NCI-H460 (cell line): ENCODE measurements around the gene RAB3GAP1. TPM values are rescaled to one million over a fixed set of nuclear protein-coding genes. Genes with fewer than 3 reads are reported as not detected.
A peak's percentile ranks its signal among the peaks of the same experiment; 100 is the strongest.
"Not testable (repeated sequence)": the region's sequence is repeated elsewhere in the genome, so short reads cannot be mapped to it uniquely, and the experiment has no call there.

Experiments used
- DNase-seq: peaks from one replicate; pipeline ENCODE4 v3.0.0-alpha.2; 2016; ENCODE audit warnings: low read depth; ENCODE audit errors: extremely low read depth
- total RNA-seq: library from RNA; depleted of rRNA; stranded (reverse); fragments of >200 nt; shearing (Covaris generic); gene quantifications from 2 replicates; pipeline ENCODE4 v1.2.3, GENCODE V29; 2014

The RAB3GAP1 gene
- total RNA-seq, 1 experiment from 2014 or later, result 58.8 TPM

DNA sequence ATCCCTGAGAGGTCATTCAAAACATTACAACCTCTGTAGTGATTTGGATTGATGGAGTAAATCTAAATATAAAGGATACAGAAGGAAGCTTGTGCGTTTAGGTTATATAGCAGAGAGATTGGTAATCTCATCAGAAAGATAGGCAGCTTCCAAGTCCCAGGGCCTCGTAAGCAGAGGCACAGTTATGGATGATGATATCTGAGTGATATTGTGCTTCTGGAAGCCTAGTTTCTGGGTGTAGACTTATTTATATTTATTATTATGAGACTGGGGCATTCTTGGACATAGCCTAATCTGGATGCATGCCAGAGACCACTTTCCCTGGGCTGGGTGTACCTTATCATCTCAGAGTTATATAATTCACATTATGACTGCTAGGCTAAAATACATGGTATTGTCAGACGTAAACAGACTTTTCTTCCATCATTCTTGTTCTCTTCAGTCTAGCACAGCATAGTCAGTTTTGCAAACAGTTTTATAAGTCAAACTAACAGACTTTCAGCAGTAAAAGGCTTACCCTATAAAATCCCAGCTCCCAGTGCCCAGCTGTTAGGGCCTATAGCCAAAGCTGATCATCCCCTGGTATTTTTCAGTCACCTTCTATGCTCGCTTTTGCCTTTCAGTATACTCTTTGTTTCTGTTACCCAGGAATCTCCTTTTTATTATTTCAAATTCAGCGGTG lies 47.9 kb downstream of the RAB3GAP1 start:
- no peak for DNase-seq

DNA sequence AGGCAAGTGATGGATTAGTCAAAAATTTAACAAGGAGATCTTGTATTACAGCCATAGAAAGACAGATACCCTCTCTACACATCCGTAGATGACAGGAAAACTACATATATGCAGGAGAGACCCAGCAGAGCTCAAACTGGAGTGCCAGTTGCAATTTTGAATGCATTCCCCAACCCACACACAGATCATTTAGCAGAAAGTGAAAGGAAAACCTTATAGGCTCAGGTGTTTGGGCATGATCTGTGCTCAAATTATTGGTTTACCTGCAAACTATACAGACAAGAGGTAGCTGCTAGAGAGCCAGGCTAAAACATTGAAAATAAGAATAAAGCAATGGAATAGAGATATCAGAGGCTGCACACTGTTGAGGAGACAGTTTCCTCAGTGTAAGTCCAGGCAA lies 51.8 kb downstream of the RAB3GAP1 start:
- DNase-seq, result no peak

DNA sequence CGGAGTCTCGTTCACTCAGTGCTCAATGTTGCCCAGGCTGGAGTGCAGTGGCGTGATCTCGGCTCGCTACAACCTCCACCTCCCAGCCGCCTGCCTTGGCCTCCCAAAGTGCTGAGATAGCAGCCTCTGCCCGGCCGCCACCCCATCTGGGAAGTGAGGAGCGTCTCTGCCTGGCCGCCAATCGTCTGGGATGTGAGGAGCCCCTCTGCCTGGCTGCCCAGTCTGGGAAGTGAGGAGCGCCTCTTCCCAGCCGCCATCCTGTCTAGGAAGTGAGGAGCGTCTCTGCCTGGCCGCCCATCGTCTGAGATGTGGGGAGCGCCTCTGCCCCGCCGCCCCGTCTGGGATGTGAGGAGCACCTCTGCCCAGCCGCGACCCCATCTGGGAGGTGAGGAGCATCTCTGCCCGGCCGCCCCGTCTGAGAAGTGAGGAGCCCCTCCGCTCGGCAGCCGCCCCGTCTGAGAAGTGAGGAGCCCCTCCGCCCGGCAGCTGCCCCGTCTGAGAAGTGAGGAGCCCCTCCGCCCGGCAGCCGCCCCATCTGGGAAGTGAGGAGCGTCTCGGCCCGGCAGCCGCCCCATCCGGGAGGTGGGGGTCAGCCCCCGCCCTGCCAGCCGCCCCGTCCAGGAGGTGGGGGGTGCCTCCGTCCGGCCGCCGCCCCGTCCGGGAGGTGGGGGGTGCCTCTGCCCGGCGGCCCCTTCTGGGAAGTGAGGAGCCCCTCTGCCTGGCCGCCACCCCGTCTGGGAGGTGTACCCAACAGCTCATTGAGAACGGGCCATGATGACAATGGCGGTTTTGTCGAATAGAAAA lies 53.6 kb downstream of the RAB3GAP1 start:
- not testable (repeated sequence) for DNase-seq

DNA sequence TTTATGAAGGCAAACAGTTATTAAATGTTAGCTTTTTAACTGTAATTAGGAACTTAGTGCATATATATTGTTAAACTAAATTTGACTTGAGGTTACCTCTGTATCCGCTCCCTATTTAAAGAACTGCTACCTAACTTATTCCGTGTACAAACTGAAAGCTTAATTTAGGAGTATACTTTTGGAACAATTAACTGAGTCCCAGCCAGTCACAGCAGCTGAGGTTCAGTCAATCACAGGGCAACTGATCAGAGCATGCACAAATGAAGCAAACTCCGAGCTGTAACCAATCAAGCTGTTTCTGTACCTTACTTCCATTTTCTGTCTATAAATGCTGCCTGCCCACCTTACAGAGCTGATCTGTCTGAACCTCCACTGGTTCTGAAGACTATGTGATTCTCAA lies 61.2 kb downstream of the RAB3GAP1 start:
- no peak for DNase-seq

DNA sequence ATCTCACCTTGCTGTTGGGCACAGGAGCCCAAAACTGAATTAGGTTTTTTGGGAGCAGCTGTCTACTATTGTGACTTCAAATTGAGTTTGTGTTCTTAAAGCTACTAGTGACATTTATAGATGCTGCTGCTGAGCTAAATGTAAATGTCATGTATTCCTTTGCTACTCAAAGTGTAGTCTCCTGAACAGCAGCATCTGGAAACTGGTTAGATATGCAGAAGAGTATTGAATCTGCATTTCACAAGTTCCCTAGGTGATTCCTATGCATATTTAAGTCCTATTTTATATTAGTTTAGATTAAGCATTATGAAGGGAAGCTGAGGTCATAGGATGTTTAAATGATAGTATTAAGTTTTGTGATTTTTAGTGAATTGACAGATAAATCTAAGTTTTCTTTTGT lies 67.5 kb downstream of the RAB3GAP1 start:
- DNase-seq, result no peak

DNA sequence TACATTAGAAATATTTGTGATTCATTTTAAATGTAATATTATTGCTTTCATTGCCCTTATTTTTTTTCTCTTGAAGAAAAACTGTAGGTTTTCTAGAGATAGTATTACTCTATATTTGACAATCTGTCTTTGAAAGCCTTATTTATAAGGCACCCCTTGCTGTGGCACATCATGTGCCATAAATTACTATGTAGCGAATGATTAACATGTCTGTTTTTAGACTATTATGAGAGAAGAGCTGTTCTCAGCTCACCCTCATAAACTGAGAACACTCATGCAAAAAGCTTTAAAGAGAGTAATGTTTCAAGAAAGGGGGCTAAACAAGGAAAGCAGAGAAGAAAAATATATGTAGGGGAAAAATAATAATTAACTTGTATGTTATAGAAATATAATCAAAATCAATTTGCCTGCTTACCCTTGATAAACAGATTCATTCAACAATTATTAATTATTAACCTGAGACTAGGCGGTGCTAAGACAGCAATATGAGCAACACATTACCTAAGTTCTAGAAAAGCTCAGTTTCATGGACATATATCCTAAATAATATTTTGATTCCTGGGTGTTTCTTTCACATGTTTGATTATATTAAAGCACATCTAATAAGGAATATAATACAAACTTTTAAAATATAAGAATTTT lies 69.0 kb downstream of the RAB3GAP1 start:
- DNase-seq, result no peak

DNA sequence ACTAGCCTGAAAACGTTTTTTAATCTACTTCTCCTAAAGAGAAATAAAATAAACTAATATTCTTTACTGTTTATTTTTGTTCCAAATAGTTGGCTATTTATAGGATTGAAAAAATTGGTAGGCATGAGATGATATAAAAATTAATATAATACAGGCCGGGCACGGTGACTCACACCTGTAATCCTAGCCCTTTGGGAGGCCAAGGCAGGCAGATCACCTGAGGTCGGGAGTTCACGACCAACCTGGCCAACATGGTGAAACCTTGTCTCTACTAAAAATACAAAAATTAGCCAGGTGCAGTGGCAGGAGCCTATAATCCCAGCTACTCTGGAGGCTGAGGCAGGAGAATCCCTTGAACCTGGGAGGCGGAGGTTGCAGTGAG lies 69.6 kb downstream of the RAB3GAP1 start:
- not testable (repeated sequence) for DNase-seq

DNA sequence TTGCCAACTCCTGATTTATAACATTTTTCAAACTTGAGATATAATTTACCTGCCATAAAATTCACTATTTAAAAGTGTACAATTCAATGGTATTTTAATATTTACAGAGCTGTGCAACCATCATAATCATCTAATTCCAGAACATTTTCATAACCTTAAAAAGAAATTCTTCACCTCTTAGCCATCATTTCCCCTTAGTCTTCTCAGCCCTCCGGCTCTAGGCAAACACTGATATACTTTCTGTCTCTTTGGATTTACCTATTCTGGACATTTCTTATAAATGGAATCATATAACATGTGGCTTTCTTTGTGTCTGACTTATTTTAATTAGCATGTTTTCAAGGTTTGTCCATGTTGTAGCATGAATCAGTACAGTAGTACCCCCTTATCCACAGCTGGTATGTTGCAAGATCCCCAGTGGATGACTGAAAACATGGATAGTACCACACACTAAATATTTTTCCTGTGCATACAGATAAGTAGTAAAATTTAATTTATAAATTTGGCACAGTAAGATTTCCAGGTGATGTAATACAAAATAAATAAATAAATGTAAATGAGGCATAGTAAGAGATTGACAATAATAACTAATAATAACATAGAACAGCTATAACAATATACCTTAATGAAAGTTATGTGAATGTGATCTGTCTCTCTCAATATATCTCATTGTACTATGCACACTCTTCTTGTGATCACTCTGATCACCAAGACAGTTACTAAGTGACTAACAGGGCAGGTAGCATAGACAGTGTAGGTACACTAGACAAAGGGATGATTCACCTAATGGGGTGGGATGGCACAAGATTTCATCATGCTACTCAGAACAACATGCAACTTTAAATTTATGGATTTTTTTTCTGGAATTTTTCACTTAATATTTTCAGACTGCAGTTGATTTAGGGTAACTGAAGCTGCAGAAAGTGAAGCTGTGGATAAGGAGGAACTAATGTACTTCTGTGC lies 73.1 kb downstream of the RAB3GAP1 start:
- peak; percentile 2 for DNase-seq

DNA sequence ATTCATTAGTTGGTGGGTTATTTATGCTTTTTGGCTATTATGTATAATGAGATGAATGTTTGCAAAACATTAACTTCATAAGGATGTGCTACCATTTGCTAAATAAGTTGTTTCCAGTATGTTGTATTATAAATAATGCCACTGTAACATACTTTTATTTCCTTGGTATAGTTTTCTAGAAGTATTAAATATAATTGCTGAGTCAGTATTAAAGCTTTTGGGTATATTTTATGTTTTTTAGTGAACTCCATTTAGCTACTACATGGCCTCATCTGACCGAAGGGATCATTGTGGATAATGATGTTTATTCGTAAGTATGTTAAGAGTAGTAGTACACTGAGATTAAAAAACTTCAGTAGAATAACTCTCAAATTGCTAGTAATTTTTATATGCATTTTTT lies 73.8 kb downstream of the RAB3GAP1 start:
- DNase-seq, result no peak

DNA sequence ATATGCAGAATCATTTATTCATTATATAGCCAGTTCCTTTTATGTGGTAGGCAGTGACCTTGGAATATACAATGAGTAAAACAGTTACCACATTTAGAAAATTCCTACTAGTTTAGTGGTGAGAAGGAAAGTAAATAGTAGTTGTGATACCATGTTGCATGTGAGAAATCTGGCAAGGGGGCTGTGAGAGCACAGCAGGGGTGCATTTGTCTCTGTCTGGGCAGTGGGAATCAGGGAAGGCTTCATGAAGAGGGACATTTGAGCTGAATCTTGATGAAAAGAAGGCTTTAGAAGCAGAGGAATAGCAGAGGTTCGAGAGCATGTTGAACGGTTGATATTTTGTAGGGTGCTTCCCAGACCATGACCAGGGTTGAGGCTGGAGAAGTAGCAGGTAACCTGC lies 78.7 kb downstream of the RAB3GAP1 start:
- DNase-seq, result no peak

DNA sequence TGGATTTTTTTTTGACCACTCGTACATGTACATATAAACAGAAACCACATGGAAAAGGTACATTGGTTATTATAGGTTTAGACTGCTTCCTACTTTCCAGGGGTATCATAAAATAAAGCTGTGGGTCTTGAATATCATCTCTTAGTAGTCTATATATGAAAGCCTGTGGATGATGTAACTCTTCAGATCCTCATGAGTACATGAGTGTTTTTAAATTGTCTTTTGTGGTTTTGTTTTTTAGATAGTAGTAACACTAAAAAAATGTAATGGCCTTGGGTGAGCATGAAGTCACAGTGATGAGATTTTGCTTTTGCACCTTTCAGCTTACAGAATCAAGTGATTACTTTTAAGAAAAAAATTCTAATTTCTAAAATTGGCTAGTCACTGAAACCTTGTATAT lies 80.2 kb downstream of the RAB3GAP1 start:
- DNase-seq, result no peak

DNA sequence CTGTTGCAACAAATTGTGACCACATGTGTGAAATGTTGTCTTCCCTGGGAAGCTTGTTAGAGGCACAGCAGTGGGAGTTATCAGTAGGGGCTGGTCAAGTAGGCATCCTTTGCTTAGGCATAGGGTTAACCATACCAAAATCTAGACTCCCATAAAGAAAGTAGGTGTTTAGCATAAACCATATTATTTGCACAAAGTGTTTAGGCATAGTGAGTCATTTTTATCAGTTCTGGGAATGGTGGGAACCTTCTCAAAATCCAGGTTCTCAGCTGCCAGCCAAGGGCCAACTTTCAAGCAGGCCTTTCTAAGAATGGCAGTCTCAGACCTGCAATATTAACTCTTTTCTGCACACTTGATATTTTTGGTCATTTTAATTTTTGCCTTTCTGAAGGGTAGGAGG lies 88.5 kb downstream of the RAB3GAP1 start:
- no peak for DNase-seq

DNA sequence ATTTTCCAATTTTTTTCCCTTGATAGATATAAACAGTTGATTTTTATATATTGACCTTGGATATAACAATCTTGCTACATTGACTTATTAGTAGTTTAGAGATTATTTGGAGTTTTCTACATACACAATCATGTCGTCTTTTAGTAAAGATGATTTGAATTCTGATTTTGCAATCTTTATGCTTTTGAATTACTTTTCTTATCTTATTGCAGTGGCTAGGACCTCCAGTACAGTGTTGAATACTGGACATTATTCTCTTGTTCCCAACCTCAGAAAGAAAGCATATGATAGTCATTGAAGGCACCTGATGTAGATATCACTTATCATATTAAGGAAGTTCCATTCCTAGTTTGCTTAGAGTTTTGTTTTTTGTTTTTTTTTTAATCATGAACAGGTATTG lies 90.2 kb downstream of the RAB3GAP1 start:
- DNase-seq, result no peak

DNA sequence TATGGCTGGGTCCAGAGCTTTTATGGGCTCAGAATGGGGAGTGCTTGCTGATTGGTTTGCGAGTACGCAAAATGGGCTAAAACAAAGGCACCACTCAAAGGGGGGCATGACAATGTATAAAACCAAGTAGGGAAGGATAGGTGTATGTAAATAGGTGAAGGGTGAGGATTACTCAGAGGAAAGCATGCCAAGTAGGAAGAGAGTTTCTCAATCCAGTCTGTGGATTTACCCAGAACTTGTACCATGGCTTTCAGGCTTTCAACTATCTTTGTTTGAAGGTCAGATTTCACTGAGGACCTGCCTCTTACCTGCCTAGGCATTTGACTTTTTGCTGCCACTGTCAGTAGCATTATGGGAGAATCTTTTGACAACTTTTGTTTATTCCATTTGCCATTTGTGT lies 92.3 kb downstream of the RAB3GAP1 start:
- DNase-seq, result no peak

DNA sequence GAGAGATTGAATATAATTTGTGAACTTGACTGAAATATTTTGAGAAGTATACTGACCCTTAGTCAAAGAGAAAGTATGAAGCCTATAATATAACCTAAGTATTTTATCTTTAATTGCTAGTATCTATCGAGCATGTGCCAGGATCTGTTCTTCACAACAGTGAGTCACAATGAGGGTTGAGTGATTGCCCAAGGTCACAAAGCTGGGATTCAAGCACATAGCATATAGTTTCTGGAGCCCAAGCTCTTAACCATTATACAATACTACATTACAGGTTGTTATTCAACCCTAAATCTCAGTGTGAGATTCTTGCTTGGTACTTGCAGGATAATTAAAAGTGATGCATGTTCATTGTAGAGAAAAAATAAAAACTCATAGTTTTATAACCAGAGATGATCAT lies 97.2 kb downstream of the RAB3GAP1 start:
- no peak for DNase-seq

DNA sequence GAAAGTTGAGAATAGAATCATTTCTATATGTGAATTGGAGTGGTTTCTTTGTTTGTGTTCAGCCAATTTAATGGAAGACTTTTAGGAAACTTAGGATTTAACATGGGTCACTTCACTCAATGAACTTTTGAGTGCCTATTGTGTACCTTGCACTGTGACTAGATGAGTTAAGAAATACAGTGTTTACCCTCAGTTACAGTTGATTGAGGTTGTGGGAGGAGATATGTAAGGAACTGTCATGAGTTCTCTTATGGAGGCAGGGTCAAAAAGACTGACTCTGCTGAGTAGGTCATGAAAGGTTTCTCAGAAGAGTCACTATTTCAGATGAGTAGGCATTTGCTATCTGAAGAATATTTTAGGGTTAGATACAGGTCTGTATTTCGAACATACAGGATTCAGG lies 98.6 kb downstream of the RAB3GAP1 start:
- DNase-seq, result no peak

DNA sequence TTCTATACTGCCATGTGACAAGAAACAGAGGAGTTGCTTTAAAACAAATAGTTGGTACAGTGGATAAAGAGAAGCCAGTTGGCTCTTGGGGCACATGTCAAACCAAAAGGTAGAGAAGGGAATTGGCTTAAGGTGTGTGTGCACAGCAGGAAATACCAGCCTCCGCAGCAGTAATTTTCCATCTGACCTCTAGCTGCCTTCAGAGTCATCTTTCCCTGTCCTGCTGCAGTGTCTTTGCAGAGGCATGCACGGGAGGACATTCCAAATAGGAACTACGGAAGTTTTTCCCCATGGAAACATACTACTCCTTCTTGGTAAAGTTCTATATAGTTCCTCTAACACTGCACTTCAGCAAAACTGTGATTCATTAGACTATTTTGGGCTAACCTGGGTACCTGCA lies 99.5 kb downstream of the RAB3GAP1 start:
- DNase-seq, result no peak

DNA sequence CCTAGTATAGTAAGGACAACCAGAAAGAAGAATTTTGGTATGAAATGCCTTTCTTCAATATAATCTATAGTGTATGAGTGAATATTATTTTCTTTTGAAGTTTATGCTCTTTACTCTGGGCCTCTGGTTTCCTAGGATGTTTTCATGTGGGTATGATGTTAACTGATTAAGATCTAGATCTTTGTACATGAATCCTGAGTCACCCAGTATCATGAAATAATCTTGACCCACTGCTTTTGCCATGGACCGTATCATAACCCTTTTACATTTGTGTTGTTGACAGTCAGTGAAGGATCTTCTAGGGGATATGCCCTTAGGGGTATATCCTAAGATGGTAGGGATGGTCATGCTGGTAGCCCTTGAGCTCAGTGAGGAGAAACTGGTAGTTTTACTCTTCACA lies 100.3 kb downstream of the RAB3GAP1 start:
- DNase-seq, result no peak

DNA sequence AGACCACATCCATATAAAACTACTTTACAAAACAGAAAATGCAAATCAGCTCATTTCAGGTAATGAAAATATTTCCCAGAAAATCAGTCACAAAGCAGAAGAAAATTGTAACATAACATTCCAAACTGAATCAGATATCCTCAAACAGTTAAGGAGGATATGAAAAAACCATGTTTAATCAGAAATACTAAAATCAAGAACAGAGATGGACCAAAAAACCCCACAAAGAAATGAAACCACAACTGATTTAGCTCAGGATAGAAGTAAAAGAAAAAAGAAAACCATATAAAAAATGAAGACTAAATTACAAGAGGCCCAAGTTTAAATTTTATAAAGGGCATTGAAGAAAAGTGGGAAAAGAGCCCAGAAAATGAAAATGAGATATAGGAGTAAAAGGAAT lies 102.9 kb downstream of the RAB3GAP1 start:
- no peak for DNase-seq

DNA sequence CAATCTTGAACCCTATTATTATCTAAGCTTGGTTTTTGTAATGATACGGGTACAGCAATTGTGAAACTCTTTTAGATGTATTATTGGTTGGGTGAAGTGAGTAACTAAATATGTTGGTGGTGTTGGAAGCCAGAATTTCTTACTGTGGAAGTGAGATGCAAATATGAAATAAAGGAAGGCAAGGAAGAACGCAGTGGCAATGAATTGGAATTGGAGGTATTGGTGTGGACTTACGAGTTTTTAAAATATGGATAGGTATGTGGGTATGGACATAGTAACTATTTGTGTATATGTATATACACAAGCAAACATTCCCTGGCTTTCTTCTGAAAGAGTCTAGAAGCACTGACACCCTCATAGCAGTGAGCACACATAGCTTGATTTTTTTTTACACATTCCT lies 105.8 kb downstream of the RAB3GAP1 start:
- DNase-seq, result no peak

DNA sequence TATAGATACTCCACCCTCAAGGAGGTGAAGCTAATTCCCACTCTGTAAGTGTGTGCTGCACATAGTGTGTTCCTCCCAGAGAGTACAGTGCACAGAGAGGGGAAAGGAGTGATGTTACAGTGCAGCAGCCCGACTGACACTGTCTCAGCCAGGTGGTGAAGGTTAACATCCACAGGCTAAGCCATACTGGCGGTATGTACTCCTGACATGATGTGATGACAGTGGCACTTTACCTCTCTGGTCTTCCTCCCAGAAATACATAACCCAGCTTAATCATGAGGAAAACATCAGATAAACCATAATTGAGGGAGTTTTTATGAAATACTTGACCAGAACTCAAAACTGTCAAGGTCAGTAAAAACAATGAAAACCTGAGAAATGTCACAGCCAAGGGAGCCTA lies 107.1 kb downstream of the RAB3GAP1 start:
- DNase-seq, result no peak
